Liver (tissue), 9 donors: ENCODE data around the gene JAG2. TPM values are rescaled to one million over a fixed set of nuclear protein-coding genes. Genes with fewer than 3 reads are reported as not detected.

ENCODE experiments used
- DNase-seq: peaks from one replicate; pipeline ENCODE4 v3.0.0-alpha.2; 2017; ENCODE audit warnings: low spot score
- H3K27ac ChIP-seq, 2 donors: one replicate each; pipeline ENCODE4 v1.7.0; 2013; ENCODE audit warnings: inconsistent platforms in 2 of 2, low read length in 2 of 2, control low read depth in 1 of 2, low read depth in 1 of 2, mild to moderate bottlenecking in 1 of 2
- H3K27me3 ChIP-seq, 4 donors: one replicate each; pipeline versions ENCODE4 v1.6.1 to v1.7.0; 2013; ENCODE audit warnings: low read length in 3 of 4, inconsistent platforms in 1 of 4, mild to moderate bottlenecking in 1 of 4, moderate library complexity in 1 of 4; ENCODE audit not compliant: control insufficient read depth in 4 of 4, insufficient read depth in 4 of 4
- H3K36me3 ChIP-seq, 4 donors: one replicate each; pipeline versions ENCODE4 v1.6.1 to v1.7.0; 2013; ENCODE audit warnings: low read length in 3 of 4, mild to moderate bottlenecking in 3 of 4, low read depth in 1 of 4, moderate library complexity in 1 of 4; ENCODE audit not compliant: control insufficient read depth in 4 of 4, insufficient read depth in 3 of 4
- H3K4me1 ChIP-seq, 4 donors: one replicate each; pipeline versions ENCODE4 v1.6.1 to v1.7.0; 2013; ENCODE audit warnings: low read length in 3 of 4, mild to moderate bottlenecking in 3 of 4, moderate library complexity in 1 of 4; ENCODE audit not compliant: control insufficient read depth in 4 of 4, insufficient read depth in 4 of 4
- H3K4me3 ChIP-seq, 3 donors: one replicate each; pipeline versions ENCODE4 v1.6.1 to v1.7.0; 2013; ENCODE audit warnings: low read length in 3 of 3, control low read depth in 1 of 3, low read depth in 1 of 3, mild to moderate bottlenecking in 1 of 3
- H3K9ac ChIP-seq, 2 donors: one replicate each; pipeline ENCODE4 v1.7.0; 2013; ENCODE audit warnings: low read length in 2 of 2, mild to moderate bottlenecking in 2 of 2, moderate library complexity in 2 of 2, control low read depth in 1 of 2, low read depth in 1 of 2
- H3K9me3 ChIP-seq, 4 donors: one replicate each; pipeline versions ENCODE4 v1.6.1 to v1.7.0; 2013; ENCODE audit warnings: low read length in 3 of 4; ENCODE audit not compliant: control insufficient read depth in 4 of 4
- ATF3 ChIP-seq: IDR thresholded peaks from 2 replicates; pipeline ENCODE4 v1.6.1; 2016; ENCODE audit warnings: antibody characterized with exemption
- EGR1 ChIP-seq, 2 donors: IDR thresholded peaks; 2 replicates each; pipeline ENCODE4 v1.6.1; 2016 to 2018; ENCODE audit warnings: antibody characterized with exemption in 2 of 2, low read depth in 2 of 2
- FOXA1 ChIP-seq: IDR thresholded peaks from 2 replicates; pipeline ENCODE4 v1.6.1; 2016; ENCODE audit warnings: antibody characterized with exemption
- FOXA2 ChIP-seq: IDR thresholded peaks from 2 replicates; pipeline ENCODE4 v1.6.1; 2016; ENCODE audit warnings: antibody characterized with exemption
- GABPA ChIP-seq, 2 donors: IDR thresholded peaks in 1 of 2; conservative IDR thresholded peaks in 1 of 2; 2 replicates each; pipeline ENCODE4 v1.6.1; 2016; ENCODE audit warnings: antibody characterized with exemption in 2 of 2, mild to moderate bottlenecking in 1 of 2, moderate library complexity in 1 of 2
- HNF4A ChIP-seq, 2 donors: conservative IDR thresholded peaks; 2 replicates each; pipeline ENCODE4 v1.6.1; 2016; ENCODE audit warnings: antibody characterized with exemption in 2 of 2, mild to moderate bottlenecking in 2 of 2
- HNF4G ChIP-seq: IDR thresholded peaks from 2 replicates; pipeline ENCODE4 v1.6.1; 2016; ENCODE audit warnings: antibody characterized with exemption
- JUND ChIP-seq, 2 donors: IDR thresholded peaks; 2 replicates each; pipeline ENCODE4 v1.6.1; 2016; ENCODE audit warnings: antibody characterized with exemption in 2 of 2
- MAX ChIP-seq: IDR thresholded peaks from 2 replicates; pipeline ENCODE4 v1.6.1; 2016; ENCODE audit warnings: antibody characterized with exemption
- NR2F2 ChIP-seq: IDR thresholded peaks from 2 replicates; pipeline ENCODE4 v1.6.1; 2016; ENCODE audit warnings: antibody characterized with exemption
- RAD21 ChIP-seq, 2 donors: IDR thresholded peaks; 2 replicates each; pipeline ENCODE4 v1.6.1; 2016; ENCODE audit warnings: antibody characterized with exemption in 2 of 2, mild to moderate bottlenecking in 2 of 2
- RXRA ChIP-seq, 2 donors: IDR thresholded peaks; 2 replicates each; pipeline ENCODE4 v1.6.1; 2017 to 2018; ENCODE audit warnings: antibody characterized with exemption in 2 of 2, mild to moderate bottlenecking in 1 of 2
- SP1 ChIP-seq: IDR thresholded peaks from 2 replicates; pipeline ENCODE4 v1.6.1; 2018; ENCODE audit warnings: antibody characterized with exemption, mild to moderate bottlenecking
- TAF1 ChIP-seq: conservative IDR thresholded peaks from 2 replicates; pipeline ENCODE4 v1.6.1; 2016; ENCODE audit warnings: antibody characterized with exemption, mild to moderate bottlenecking
- YY1 ChIP-seq: IDR thresholded peaks from 2 replicates; pipeline ENCODE4 v1.6.1; 2016; ENCODE audit warnings: antibody characterized with exemption, mild to moderate bottlenecking
- WGBS: extraction: QIAGEN DNeasy Blood & Tissue Kit; methylation state at CpG from one replicate; pipeline ENCODE4 v1.1.7; 2013; 5-methylcytosine and 5-hydroxymethylcytosine counted together
- polyA plus RNA-seq, 2 donors: library from polyadenylated mRNA; stranded (reverse) in 1 of 2; unstranded in 1 of 2; fragments of 200-250 nt in 1 of 2; fragments of >200 nt in 1 of 2; fragmentation: Nextera tagmentation in 1 of 2; extraction: Ambion mirVana in 1 of 2; gene quantifications; one replicate each; pipeline versions ENCODE4 v1.2.1 to v1.2.3, GENCODE V29; 2013 to 2015
- total RNA-seq, 2 donors: library from RNA; depleted of rRNA; stranded (reverse); fragments of >200 nt; gene quantifications; one replicate each; pipeline ENCODE4 v1.2.3, GENCODE V29; 2014
- TF ChIP-seq, protein P1 (sequence below): fragments of 150-350 bp; IDR thresholded peaks from 2 replicates; pipeline ENCODE4 v1.5.1; 2017; ENCODE audit warnings: improper control_type of control experiment, low read depth, low read length; ENCODE audit not compliant: missing input control
- TF ChIP-seq, protein P2 (sequence below): IDR thresholded peaks from 2 replicates; pipeline ENCODE4 v1.6.1; 2016; ENCODE audit warnings: antibody characterized with exemption, mild to moderate bottlenecking
- TF ChIP-seq, protein P3 (sequence below): IDR thresholded peaks from 2 replicates; pipeline ENCODE4 v1.6.1; 2016; ENCODE audit warnings: antibody characterized with exemption
- donor health status: healthy.
- donor health status: healthy.
- donor health status: healthy.
- donor health status: healthy.
- donor health status: healthy.

Gene JAG2
- total and polyA plus RNA-seq, 4 donors: 0.24 to 1.0 (median 0.54) TPM

DNA sequence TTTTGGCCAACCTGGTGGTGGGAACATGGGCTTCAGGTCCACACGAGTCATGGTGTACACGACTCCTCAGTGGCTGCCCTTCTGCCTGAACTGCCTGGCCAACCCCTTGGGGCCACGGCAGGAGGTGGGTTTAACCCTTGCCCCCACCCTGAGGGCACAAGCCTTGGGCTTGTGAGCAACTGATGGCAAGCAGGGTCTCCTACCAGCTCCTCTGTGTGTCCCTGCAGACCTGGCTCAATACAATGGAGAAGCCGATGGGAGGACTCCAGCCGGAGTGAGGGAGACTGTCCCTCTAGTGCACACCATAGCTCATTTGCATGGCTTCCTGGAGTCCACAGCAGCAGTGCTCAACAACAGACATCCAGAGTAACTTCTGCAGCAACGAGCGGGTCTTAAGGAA is 28.0 kb downstream of the JAG2 start:
- H3K4me3 ChIP-seq: no peak overlapping the region
- no peaks in the 10 kb centered on the region for H3K4me1 ChIP-seq
- no peaks in the 10 kb centered on the region for H3K27me3 ChIP-seq
- H3K9me3 ChIP-seq: peaks cover 0 to 10% (median 3%) of the 10 kb centered on the region in 4 donors
- 93% methylated on average over 7 of the region's 7 CpGs for WGBS
- no peak for TF ChIP-seq RXRA (IDR thresholded peaks at IDR 0.05)
- TF ChIP-seq FOXA1: no peak
- no peak for TF ChIP-seq ATF3
- TF ChIP-seq, protein P1, sequence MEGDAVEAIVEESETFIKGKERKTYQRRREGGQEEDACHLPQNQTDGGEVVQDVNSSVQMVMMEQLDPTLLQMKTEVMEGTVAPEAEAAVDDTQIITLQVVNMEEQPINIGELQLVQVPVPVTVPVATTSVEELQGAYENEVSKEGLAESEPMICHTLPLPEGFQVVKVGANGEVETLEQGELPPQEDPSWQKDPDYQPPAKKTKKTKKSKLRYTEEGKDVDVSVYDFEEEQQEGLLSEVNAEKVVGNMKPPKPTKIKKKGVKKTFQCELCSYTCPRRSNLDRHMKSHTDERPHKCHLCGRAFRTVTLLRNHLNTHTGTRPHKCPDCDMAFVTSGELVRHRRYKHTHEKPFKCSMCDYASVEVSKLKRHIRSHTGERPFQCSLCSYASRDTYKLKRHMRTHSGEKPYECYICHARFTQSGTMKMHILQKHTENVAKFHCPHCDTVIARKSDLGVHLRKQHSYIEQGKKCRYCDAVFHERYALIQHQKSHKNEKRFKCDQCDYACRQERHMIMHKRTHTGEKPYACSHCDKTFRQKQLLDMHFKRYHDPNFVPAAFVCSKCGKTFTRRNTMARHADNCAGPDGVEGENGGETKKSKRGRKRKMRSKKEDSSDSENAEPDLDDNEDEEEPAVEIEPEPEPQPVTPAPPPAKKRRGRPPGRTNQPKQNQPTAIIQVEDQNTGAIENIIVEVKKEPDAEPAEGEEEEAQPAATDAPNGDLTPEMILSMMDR: no peak
- TF ChIP-seq EGR1 (IDR thresholded peaks at IDR 0.05; ENCODE audit: low read depth in 2 of 2): no peak
- TF ChIP-seq HNF4G: no peak
- no peak for TF ChIP-seq MAX
- TF ChIP-seq GABPA (IDR thresholded peaks at IDR 0.05 in 1 of 2, conservative IDR thresholded peaks at IDR 0.05 in 1 of 2): no peak
- no peak for TF ChIP-seq FOXA2
- TF ChIP-seq SP1: no peak
- TF ChIP-seq, protein P2, sequence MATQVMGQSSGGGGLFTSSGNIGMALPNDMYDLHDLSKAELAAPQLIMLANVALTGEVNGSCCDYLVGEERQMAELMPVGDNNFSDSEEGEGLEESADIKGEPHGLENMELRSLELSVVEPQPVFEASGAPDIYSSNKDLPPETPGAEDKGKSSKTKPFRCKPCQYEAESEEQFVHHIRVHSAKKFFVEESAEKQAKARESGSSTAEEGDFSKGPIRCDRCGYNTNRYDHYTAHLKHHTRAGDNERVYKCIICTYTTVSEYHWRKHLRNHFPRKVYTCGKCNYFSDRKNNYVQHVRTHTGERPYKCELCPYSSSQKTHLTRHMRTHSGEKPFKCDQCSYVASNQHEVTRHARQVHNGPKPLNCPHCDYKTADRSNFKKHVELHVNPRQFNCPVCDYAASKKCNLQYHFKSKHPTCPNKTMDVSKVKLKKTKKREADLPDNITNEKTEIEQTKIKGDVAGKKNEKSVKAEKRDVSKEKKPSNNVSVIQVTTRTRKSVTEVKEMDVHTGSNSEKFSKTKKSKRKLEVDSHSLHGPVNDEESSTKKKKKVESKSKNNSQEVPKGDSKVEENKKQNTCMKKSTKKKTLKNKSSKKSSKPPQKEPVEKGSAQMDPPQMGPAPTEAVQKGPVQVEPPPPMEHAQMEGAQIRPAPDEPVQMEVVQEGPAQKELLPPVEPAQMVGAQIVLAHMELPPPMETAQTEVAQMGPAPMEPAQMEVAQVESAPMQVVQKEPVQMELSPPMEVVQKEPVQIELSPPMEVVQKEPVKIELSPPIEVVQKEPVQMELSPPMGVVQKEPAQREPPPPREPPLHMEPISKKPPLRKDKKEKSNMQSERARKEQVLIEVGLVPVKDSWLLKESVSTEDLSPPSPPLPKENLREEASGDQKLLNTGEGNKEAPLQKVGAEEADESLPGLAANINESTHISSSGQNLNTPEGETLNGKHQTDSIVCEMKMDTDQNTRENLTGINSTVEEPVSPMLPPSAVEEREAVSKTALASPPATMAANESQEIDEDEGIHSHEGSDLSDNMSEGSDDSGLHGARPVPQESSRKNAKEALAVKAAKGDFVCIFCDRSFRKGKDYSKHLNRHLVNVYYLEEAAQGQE: no peak
- TF ChIP-seq NR2F2: no peak
- no peak overlapping the region for H3K27ac ChIP-seq
- H3K9ac ChIP-seq: no peak overlapping the region
- no peak for DNase-seq
- H3K36me3 ChIP-seq: no peaks in the 10 kb centered on the region

DNA sequence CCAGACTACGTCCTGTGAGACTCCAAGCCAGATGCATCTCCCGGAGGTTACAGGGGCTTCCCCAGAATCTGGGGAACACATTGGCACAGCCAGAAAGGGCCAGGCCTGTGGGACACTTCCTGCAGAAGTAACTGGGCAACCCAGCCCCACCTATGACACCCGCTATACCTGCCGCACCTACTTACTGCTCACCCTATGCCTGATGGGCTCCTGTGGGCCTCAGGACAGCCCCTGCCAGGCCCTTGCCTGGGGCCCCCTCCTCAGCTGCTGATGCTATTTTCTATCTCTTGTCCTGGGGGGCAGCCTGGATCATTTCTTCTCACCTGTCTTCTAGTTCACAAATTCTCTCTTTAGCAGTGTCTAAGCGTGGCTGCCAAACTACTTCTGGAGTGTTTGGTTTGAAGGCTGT is 28.7 kb downstream of the JAG2 start:
- no peak for DNase-seq
- H3K9me3 ChIP-seq: peaks cover 0 to 10% (median 3%) of the 10 kb centered on the region in 4 donors
- no peaks in the 10 kb centered on the region for H3K27me3 ChIP-seq
- no peaks in the 10 kb centered on the region for H3K4me1 ChIP-seq
- no peaks in the 10 kb centered on the region for H3K36me3 ChIP-seq
- no peak overlapping the region for H3K4me3 ChIP-seq
- H3K27ac ChIP-seq: no peak overlapping the region
- H3K9ac ChIP-seq: no peak overlapping the region
- 98% methylated on average over 5 of the region's 5 CpGs for WGBS
- TF ChIP-seq, protein P3, sequence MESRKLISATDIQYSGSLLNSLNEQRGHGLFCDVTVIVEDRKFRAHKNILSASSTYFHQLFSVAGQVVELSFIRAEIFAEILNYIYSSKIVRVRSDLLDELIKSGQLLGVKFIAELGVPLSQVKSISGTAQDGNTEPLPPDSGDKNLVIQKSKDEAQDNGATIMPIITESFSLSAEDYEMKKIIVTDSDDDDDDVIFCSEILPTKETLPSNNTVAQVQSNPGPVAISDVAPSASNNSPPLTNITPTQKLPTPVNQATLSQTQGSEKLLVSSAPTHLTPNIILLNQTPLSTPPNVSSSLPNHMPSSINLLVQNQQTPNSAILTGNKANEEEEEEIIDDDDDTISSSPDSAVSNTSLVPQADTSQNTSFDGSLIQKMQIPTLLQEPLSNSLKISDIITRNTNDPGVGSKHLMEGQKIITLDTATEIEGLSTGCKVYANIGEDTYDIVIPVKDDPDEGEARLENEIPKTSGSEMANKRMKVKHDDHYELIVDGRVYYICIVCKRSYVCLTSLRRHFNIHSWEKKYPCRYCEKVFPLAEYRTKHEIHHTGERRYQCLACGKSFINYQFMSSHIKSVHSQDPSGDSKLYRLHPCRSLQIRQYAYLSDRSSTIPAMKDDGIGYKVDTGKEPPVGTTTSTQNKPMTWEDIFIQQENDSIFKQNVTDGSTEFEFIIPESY: no peak
- TF ChIP-seq JUND (IDR thresholded peaks at IDR 0.05): no peak
- TF ChIP-seq FOXA1: no peak
- no peak for TF ChIP-seq TAF1
- no peak for TF ChIP-seq YY1
- TF ChIP-seq FOXA2: no peak
- TF ChIP-seq SP1: no peak
- TF ChIP-seq RXRA (IDR thresholded peaks at IDR 0.05): no peak
- TF ChIP-seq, protein P2: no peak
- TF ChIP-seq GABPA (IDR thresholded peaks at IDR 0.05 in 1 of 2, conservative IDR thresholded peaks at IDR 0.05 in 1 of 2): no peak
- TF ChIP-seq HNF4A (conservative IDR thresholded peaks at IDR 0.05): no peak
- no peak for TF ChIP-seq MAX
- no peak for TF ChIP-seq RAD21 (IDR thresholded peaks at IDR 0.05)
- no peak for TF ChIP-seq EGR1 (IDR thresholded peaks at IDR 0.05; ENCODE audit: low read depth in 2 of 2)
- TF ChIP-seq, protein P1: no peak
- no peak for TF ChIP-seq HNF4G
